Transverse colon (tissue), 3 donors: ENCODE data around the gene ACER1.

Source experiments
- POLR2A ChIP-seq: fragments of 450-650 bp; IDR thresholded peaks from one replicate; pipeline ENCODE4 v1.6.1; 2016; ENCODE audit warnings: antibody characterized with exemption, mild to moderate bottlenecking, moderate library complexity
- TF ChIP-seq, protein P1 (sequence below), 5 experiments: fragments of 200-600 bp in 3 of 5; fragments of 450-650 bp in 2 of 5; sonication (generic) in 3 of 5; IDR thresholded peaks; 1 replicate in 2 of 5; 2 replicates in 3 of 5; pipeline ENCODE4 v1.5.1; 2016 to 2017; ENCODE audit warnings: antibody characterized with exemption in 5 of 5, inconsistent platforms in 3 of 5, mild to moderate bottlenecking in 2 of 5, moderate library complexity in 1 of 5

DNA sequence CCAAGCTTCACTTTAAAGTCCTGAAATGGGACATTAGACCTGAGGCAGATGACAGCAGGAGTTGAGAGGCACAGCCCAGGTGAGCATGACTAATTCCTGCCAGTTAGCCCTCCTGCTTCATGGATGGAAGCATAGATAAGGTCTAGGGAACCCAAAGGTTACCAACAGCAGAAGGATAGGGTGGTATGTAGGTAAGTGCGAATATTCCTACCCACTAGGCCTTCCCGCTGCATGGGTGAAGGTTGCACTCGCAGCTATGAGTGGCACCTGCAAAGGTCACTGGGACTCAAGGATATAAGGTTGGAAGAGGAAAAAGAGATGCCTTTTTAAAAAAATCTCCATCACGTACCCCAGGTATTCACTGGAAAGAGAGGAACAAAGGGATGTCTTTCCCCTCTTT lies 41.4 kb downstream of the ACER1 start:
- TF ChIP-seq, protein P1, sequence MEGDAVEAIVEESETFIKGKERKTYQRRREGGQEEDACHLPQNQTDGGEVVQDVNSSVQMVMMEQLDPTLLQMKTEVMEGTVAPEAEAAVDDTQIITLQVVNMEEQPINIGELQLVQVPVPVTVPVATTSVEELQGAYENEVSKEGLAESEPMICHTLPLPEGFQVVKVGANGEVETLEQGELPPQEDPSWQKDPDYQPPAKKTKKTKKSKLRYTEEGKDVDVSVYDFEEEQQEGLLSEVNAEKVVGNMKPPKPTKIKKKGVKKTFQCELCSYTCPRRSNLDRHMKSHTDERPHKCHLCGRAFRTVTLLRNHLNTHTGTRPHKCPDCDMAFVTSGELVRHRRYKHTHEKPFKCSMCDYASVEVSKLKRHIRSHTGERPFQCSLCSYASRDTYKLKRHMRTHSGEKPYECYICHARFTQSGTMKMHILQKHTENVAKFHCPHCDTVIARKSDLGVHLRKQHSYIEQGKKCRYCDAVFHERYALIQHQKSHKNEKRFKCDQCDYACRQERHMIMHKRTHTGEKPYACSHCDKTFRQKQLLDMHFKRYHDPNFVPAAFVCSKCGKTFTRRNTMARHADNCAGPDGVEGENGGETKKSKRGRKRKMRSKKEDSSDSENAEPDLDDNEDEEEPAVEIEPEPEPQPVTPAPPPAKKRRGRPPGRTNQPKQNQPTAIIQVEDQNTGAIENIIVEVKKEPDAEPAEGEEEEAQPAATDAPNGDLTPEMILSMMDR (IDR thresholded peaks at IDR 0.05), result no peak
- TF ChIP-seq POLR2A, result no peak
